ENCODE results near the gene TFPI2.
"Not testable (repeated sequence)": the region's sequence is repeated elsewhere in the genome, so short reads cannot be mapped to it uniquely, and the experiment has no call there.

Gene TFPI2
- 0 to 0.06 reads per million in 2 experiments for total RNA-seq

GRCh38 chr7:93890464-93891068 lies at the start of gene TFPI2:
TSS of gene TFPI2 (minus strand) at chr7:93890753. CDS start at chr7:93890678, 75 bp downstream.
- no peak for DNase-seq (ENCODE audit: low read depth)

DNA sequence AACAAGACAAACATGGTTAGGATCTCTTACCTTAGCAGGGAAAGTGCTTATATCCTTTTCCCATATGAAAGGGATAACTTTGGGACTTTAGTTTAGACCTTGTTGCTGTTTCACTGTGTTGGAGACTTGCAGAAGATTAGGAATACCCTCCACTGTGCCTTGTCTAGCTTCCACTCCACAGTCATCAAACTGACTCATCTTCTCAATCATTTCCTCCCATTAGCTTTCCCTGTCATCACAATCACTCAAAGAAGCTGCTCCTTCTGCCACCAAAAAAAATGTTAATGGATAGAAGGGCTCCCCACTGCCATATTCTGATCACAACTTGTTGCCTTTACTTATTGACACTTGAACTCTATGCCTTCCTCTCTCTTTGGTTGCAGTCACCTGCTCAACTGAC lies 47.7 kb upstream of the TFPI2 start:
- DNase-seq (ENCODE audit: low read depth), result no peak

DNA sequence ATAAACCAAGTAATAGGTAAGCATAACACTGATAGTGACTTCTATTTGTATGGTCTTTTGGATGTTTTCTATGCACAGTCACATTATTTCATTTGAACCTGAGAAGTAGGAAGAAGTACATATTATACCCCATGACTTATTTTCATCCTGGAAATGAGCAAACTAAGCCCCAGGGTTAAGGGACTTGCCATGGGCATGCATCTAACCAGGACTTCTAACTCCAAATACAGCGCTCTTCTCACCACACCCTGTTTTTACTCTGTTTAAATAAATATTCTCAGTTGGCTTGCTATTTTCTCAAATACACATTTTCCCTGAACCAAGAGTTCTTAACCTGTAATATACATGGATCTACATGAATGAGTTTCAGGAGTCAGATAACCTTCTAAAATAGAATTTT lies 47.3 kb upstream of the TFPI2 start:
- DNase-seq (ENCODE audit: low read depth), result no peak

GRCh38 chr7:93935102-93935501 lies 44.5 kb upstream of the TFPI2 start:
- DNase-seq (ENCODE audit: low read depth), result no peak

DNA sequence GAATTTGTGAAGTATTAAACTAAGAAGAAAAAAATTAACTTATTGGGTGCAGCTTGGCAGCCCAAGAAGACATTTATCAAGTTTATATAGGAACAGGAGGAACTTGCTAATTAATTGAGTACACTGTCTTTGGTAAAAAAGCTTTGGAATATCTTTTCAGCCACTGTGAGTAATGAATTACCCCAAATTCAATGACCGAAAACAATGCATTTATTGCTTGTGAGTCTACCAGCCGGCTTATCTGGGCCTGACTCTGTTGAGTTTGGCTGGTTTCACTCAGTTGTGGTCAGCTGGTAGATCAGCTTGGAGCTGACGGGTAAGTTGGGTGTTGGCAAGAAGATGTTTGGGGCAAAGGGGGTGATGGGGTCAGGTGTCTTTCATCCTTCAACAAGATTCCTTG lies 42.6 kb upstream of the TFPI2 start:
- no peak for DNase-seq (ENCODE audit: low read depth)

- DNase-seq (ENCODE audit: low read depth), result no peak
These were observed 41.1 kb upstream of the TFPI2 start for GRCh38 chr7:93931655-93932054.

GRCh38 chr7:93927585-93927984 lies 37.0 kb upstream of the TFPI2 start:
- no peak for DNase-seq (ENCODE audit: low read depth)

GRCh38 chr7:93926800-93927199 lies 36.2 kb upstream of the TFPI2 start:
- no peak for DNase-seq (ENCODE audit: low read depth)

- no peak for DNase-seq (ENCODE audit: low read depth)
These were observed 33.4 kb upstream of the TFPI2 start for GRCh38 chr7:93923942-93924341.

DNA sequence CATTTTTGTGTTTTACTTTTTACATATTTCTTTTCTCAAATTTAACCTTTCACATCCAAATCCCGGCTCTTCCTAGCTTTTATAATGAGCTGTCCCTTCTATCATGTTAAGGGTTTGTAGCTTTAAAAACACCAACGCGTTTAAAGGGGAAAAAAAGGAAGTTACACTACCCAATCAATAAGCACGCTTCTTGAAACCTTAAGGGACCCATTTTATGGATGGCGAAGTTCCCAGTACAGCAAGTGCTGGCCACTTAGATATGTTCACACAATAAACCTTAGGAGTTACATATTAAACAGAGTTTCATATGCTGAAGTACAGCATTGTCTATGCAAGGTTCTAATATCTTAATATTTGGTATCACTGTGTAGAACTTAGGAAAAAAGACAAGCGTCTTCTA lies 32.7 kb upstream of the TFPI2 start:
- DNase-seq (ENCODE audit: low read depth), result no peak

- DNase-seq (ENCODE audit: low read depth), result no peak
These were observed 31.3 kb upstream of the TFPI2 start, which contains the start of gene GNG11 for GRCh38 chr7:93921607-93922566. TSS of gene GNG11 (plus strand) at chr7:93921735. CDS start at chr7:93922138, 403 bp downstream.

DNA sequence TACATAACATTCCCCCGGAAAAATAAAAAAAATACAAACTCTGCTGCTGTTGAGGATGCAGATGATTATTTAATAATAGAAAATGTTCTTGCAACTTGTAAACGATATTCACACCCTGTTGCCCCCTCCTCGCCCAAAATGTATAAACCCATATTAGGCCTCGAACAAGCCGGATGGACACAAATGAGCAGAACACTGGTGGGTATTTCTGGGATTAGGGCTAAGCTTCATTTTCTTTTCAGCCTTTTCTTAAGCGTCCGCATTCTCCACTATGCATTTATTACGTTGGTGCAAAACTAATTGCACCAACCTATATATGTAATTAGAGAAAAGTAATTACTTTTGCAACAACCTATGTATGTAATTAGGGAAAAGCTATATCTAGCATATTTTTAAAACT lies 30.6 kb upstream of the TFPI2 start:
- DNase-seq (ENCODE audit: low read depth), result no peak

DNA sequence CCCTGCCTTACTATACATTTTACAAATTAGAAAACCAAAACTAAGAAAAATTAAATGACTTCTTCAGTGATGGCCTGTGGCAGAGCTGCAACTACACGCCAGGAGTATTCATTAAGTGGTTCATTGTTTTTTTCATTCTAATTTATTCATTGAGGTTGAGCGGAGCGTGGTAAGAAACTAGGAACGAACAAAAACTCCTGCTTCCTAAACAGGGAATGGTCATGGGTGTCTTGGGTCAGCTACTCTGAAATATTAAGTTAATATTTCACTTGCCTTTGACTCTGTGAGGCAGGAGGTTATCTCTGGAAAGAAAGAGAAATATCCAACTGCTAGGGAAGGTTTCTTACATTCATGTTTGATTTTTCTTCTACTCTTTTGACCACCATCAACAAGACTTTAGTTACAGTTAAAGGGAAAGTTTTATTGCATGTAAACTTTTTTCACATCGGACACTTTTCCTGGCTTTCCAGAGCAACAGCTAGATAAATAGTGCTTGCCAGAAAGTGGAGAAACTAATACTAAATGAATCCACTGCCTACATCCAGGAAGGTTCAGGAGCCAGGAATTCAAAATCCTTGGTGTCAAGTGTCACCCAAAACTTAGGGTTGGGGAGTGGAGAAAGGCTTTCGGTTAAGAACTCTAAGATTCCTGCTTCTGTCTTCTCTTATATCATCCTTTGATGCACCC lies 30.1 kb upstream of the TFPI2 start:
- no peak for DNase-seq (ENCODE audit: low read depth)

GRCh38 chr7:93916315-93916714 lies 25.8 kb upstream of the TFPI2 start:
- DNase-seq (ENCODE audit: low read depth), result not testable (repeated sequence)

- not testable (repeated sequence) for DNase-seq (ENCODE audit: low read depth)
These were observed 25.3 kb upstream of the TFPI2 start for GRCh38 chr7:93915888-93916287.

GRCh38 chr7:93915206-93915842 lies 24.8 kb upstream of the TFPI2 start:
- DNase-seq (ENCODE audit: low read depth), result not testable (repeated sequence)

- no peak for DNase-seq (ENCODE audit: low read depth)
These were observed 24.1 kb upstream of the TFPI2 start for GRCh38 chr7:93914581-93915066.

DNA sequence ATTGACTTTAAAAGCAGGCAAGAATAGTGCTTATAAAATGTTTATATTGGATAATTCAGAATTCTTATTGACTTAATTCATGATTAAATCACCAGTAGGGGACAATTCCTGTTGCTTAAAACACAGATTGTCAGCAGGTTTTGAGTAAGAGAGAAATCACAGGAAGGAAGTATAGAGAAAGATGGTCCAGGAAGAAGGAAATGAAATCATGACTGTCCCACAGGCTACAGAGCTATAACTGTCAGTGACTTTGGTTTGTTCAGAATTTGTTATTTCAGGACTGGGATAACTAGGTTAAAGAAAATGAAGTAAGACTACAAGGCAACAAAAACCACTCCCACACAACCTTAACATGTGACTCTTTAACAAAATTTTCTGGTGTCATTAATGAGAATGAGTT lies 22.6 kb upstream of the TFPI2 start:
- DNase-seq (ENCODE audit: low read depth), result no peak

GRCh38 chr7:93911661-93912060 lies 21.1 kb upstream of the TFPI2 start:
- not testable (repeated sequence) for DNase-seq (ENCODE audit: low read depth)

DNA sequence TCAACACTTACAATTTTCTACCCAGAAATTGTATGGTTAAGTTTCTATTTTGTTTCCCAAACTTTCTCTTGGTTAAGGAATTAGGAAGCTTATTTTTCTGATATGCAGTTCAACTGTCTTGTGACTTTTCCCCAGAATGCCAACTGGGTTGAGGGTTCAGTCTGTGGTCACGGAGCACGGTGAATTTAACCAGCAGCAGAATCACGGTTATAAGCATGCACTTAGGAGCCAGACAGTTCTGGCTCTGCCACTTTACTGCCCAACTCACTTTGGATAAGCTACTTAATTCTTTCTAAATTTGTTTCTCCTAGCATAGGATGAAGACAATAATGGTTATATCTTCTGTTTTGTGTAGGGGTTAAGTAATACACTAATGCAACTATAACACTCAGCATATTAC lies 20.7 kb upstream of the TFPI2 start:
- not testable (repeated sequence) for DNase-seq (ENCODE audit: low read depth)

DNA sequence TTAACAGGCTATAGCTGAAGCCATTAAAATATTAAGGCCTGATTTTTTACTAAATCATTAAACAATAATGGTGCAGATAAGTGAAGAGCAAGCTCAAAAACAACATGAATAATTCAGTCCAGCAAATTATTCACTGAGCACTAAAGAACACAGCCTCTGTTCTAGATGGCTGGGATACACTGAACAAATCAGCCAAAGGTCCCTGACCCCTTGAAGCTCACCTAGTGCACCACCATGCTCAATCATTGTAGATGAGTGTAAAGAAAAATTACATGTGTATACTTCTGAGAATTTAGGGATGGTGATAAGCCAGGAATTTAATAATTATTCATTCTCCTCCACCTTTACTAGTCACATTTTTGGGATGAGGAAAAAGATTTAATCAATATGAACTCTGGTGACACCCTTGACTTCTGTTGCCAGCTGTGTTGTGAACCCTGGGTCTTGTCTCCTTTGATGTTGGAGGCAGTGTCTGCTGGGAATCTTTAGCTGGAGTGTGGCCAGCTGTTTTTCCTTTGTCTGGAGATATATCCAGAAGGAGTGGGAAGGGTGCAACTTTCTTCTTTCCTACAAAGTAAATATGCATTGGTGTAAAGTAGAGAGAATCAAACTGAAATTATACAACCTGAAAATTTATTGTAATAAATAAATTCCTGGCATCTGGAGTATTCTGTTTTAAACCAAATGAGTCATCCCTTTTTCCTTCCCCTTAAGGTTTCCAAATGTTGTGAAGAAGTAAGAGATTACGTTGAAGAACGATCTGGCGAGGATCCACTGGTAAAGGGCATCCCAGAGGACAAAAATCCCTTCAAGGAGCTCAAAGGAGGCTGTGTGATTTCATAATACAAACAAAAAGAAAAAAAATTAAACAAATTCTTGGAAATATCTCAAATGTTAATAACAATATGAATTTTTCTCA lies 19.8 kb upstream of the TFPI2 start:
- no peak for DNase-seq (ENCODE audit: low read depth)
